Endothelial cell (in vitro differentiated cells): ENCODE results near the gene EIF4E1B. TPM values are rescaled to one million over a fixed set of nuclear protein-coding genes. Genes with fewer than 3 reads are reported as not detected.

ENCODE experiments used
- DNase-seq: peaks from one replicate; pipeline ENCODE4 v3.0.0; 2021; ENCODE audit warnings: low spot score
- H3K27ac Mint-ChIP-seq: one replicate; pipeline ENCODE4 v1.8.0; 2021; ENCODE audit warnings: mixed read lengths, inconsistent platforms; ENCODE audit not compliant: unreplicated experiment
- H3K27me3 Mint-ChIP-seq: one replicate; pipeline ENCODE4 v1.8.0; 2021; ENCODE audit warnings: mild to moderate bottlenecking, moderate library complexity, mixed read lengths, inconsistent platforms; ENCODE audit not compliant: unreplicated experiment
- H3K36me3 Mint-ChIP-seq: one replicate; pipeline ENCODE4 v1.8.0; 2021; ENCODE audit warnings: mild to moderate bottlenecking, low read depth, mixed read lengths, inconsistent platforms; ENCODE audit not compliant: unreplicated experiment
- H3K4me1 Mint-ChIP-seq: one replicate; pipeline ENCODE4 v1.8.0; 2021; ENCODE audit warnings: mild to moderate bottlenecking, mixed read lengths, inconsistent platforms; ENCODE audit not compliant: unreplicated experiment
- H3K4me3 Mint-ChIP-seq: one replicate; pipeline ENCODE4 v1.8.0; 2021; ENCODE audit warnings: mild to moderate bottlenecking, mixed read lengths, inconsistent platforms; ENCODE audit not compliant: unreplicated experiment
- H3K9me3 Mint-ChIP-seq: one replicate; pipeline ENCODE4 v1.8.0; 2021; ENCODE audit warnings: mixed read lengths, inconsistent platforms; ENCODE audit not compliant: unreplicated experiment
- CTCF ChIP-seq: fragments of 200-600 bp; sonication (generic); IDR thresholded peaks from one replicate; pipeline ENCODE4 v1.5.0; 2021; ENCODE audit warnings: antibody characterized with exemption; ENCODE audit not compliant: unreplicated experiment
- total RNA-seq: library from RNA; stranded (reverse); fragmentation: NEBNext Ultra II Directional; extraction: Animal tissue kit (Norgen Biotek cat#: 25700); gene quantifications from one replicate; pipeline ENCODE4 v1.2.1, GENCODE V29; 2021; ENCODE audit not compliant: unreplicated experiment

EIF4E1B gene
- total RNA-seq, 1 donor from 2014 or later, result 0.54 TPM

GRCh38 chr5:176606032-176606431, 24.4 kb upstream of the EIF4E1B start:
- H3K36me3 Mint-ChIP-seq, result peaks cover 4% of the 10 kb centered on the region
- H3K9me3 Mint-ChIP-seq, result no peaks in the 10 kb centered on the region
- H3K4me3 Mint-ChIP-seq, result no peak overlapping the region
- no peak for DNase-seq
- no peak overlapping the region for H3K27ac Mint-ChIP-seq
- TF ChIP-seq CTCF, result no peak
- peaks cover 9% of the 10 kb centered on the region for H3K27me3 Mint-ChIP-seq
- H3K4me1 Mint-ChIP-seq, result peaks cover 10% of the 10 kb centered on the region

GRCh38 chr5:176606875-176607274, 23.6 kb upstream of the EIF4E1B start:
- TF ChIP-seq CTCF, result no peak
- H3K27ac Mint-ChIP-seq, result no peak overlapping the region
- H3K27me3 Mint-ChIP-seq, result peaks cover 9% of the 10 kb centered on the region
- no peak for DNase-seq
- H3K4me1 Mint-ChIP-seq, result peaks cover 15% of the 10 kb centered on the region
- no peak overlapping the region for H3K4me3 Mint-ChIP-seq
- H3K36me3 Mint-ChIP-seq, result peaks cover 4% of the 10 kb centered on the region
- H3K9me3 Mint-ChIP-seq, result no peaks in the 10 kb centered on the region

GRCh38 chr5:176608142-176608705, 22.3 kb upstream of the EIF4E1B start:
- H3K4me3 Mint-ChIP-seq, result no peak overlapping the region
- DNase-seq, result no peak

GRCh38 chr5:176608937-176609723, 21.3 kb upstream of the EIF4E1B start:
- no peak for DNase-seq
- Mint-ChIP-seq H3K4me3 (peak overlapping the region; percentile 90), H3K27me3 (peaks cover 15% of the 10 kb centered on the region), H3K4me1 (peaks cover 21% of the 10 kb centered on the region), H3K27ac (peak overlapping the region; percentile 11), H3K9me3 (no peaks in the 10 kb centered on the region), H3K36me3 (peaks cover 4% of the 10 kb centered on the region)
- no peak for TF ChIP-seq CTCF

More at GRCh38 chr5:176608142-176608705, 22.3 kb upstream of the EIF4E1B start:
- peaks cover 15% of the 10 kb centered on the region for H3K27me3 Mint-ChIP-seq
- peaks cover 23% of the 10 kb centered on the region for H3K4me1 Mint-ChIP-seq
- no peak for TF ChIP-seq CTCF
- H3K27ac Mint-ChIP-seq, result no peak overlapping the region
- H3K36me3 Mint-ChIP-seq, result peaks cover 4% of the 10 kb centered on the region
- no peaks in the 10 kb centered on the region for H3K9me3 Mint-ChIP-seq
